ENCODE data around the gene ZC2HC1B.
"Not testable (repeated sequence)": the region's sequence is repeated elsewhere in the genome, so short reads cannot be mapped to it uniquely, and the experiment has no call there.

ZC2HC1B gene

GRCh38 chr6:143871202-143871730 is 7.0 kb downstream of the ZC2HC1B start:
- not testable (repeated sequence) for DNase-seq (ENCODE audit: low read depth)

GRCh38 chr6:143872201-143872600 is 7.9 kb downstream of the ZC2HC1B start:
- DNase-seq (ENCODE audit: low read depth), result no peak

GRCh38 chr6:143873600-143873999 is 9.3 kb downstream of the ZC2HC1B start:
- not testable (repeated sequence) for DNase-seq (ENCODE audit: low read depth)

GRCh38 chr6:143874503-143874902 is 10.2 kb downstream of the ZC2HC1B start:
- DNase-seq (ENCODE audit: low read depth), result not testable (repeated sequence)

GRCh38 chr6:143877584-143878271 is 13.5 kb downstream of the ZC2HC1B start:
- no peak for DNase-seq (ENCODE audit: low read depth)

- no peak for DNase-seq (ENCODE audit: low read depth)
Observed at GRCh38 chr6:143878272-143878760, 14.0 kb downstream of the ZC2HC1B start.

- no peak for DNase-seq (ENCODE audit: low read depth)
Observed at GRCh38 chr6:143880412-143880811, 16.1 kb downstream of the ZC2HC1B start.

- DNase-seq (ENCODE audit: low read depth), result no peak
Observed at GRCh38 chr6:143882401-143882930, 18.2 kb downstream of the ZC2HC1B start.

- DNase-seq (ENCODE audit: low read depth), result no peak
Observed at GRCh38 chr6:143884216-143884900, 20.1 kb downstream of the ZC2HC1B start.

- DNase-seq (ENCODE audit: low read depth), result no peak
Observed at GRCh38 chr6:143885116-143885515, 20.8 kb downstream of the ZC2HC1B start.

GRCh38 chr6:143894655-143895054 is 30.4 kb downstream of the ZC2HC1B start:
- DNase-seq (ENCODE audit: low read depth), result no peak

GRCh38 chr6:143896126-143896860 is 32.0 kb downstream of the ZC2HC1B start:
- no peak for DNase-seq (ENCODE audit: low read depth)

GRCh38 chr6:143900358-143900757 is 36.1 kb downstream of the ZC2HC1B start:
- no peak for DNase-seq (ENCODE audit: low read depth)

- no peak for DNase-seq (ENCODE audit: low read depth)
Observed at GRCh38 chr6:143901885-143902750, 37.8 kb downstream of the ZC2HC1B start.

GRCh38 chr6:143902827-143903226 is 38.6 kb downstream of the ZC2HC1B start:
- no peak for DNase-seq (ENCODE audit: low read depth)

GRCh38 chr6:143911028-143911427 is 46.8 kb downstream of the ZC2HC1B start:
- no peak for DNase-seq (ENCODE audit: low read depth)

GRCh38 chr6:143912671-143913070 is 48.4 kb downstream of the ZC2HC1B start:
- no peak for DNase-seq (ENCODE audit: low read depth)

- not testable (repeated sequence) for DNase-seq (ENCODE audit: low read depth)
Observed at GRCh38 chr6:143917026-143917425, 52.8 kb downstream of the ZC2HC1B start.

- no peak for DNase-seq (ENCODE audit: low read depth)
Observed at GRCh38 chr6:143928853-143929252, 64.6 kb downstream of the ZC2HC1B start.

GRCh38 chr6:143929975-143930374 is 65.7 kb downstream of the ZC2HC1B start:
- DNase-seq (ENCODE audit: low read depth), result no peak

- DNase-seq (ENCODE audit: low read depth), result no peak
Observed at GRCh38 chr6:143934331-143934730, 70.1 kb downstream of the ZC2HC1B start.

All from activated T-helper 1 cell treated with Interleukin-2 at 50 U/mL for 16 hours (primary cell).